HG03571 (cell line): ENCODE measurements around the gene LIN28B.
"Not testable (repeated sequence)": the region's sequence is repeated elsewhere in the genome, so short reads cannot be mapped to it uniquely, and the experiment has no call there.

Experiments
- ATAC-seq: cut with Tn5 transposase; IDR thresholded peaks from one replicate; pipeline ENCODE4 v1.9.1; 2021; ENCODE audit not compliant: unreplicated experiment

LIN28B gene

GRCh38 chr6:105005451-105005850, 48.5 kb downstream of the LIN28B start:
- ATAC-seq: no peak

GRCh38 chr6:105013459-105013858, 56.6 kb downstream of the LIN28B start:
- not testable (repeated sequence) for ATAC-seq

GRCh38 chr6:105014448-105014847, 57.5 kb downstream of the LIN28B start:
- ATAC-seq: no peak

GRCh38 chr6:105014954-105015353, 58.0 kb downstream of the LIN28B start:
- no peak for ATAC-seq

- ATAC-seq: no peak
These were observed 58.6 kb downstream of the LIN28B start for GRCh38 chr6:105015482-105015881.

GRCh38 chr6:105019285-105019684, 62.4 kb downstream of the LIN28B start:
- no peak for ATAC-seq

- no peak for ATAC-seq
These were observed 64.5 kb downstream of the LIN28B start for GRCh38 chr6:105021399-105021798.

GRCh38 chr6:105022416-105022815, 65.5 kb downstream of the LIN28B start:
- ATAC-seq: no peak

GRCh38 chr6:105024803-105025202, 67.9 kb downstream of the LIN28B start:
- ATAC-seq: no peak

- ATAC-seq: no peak
These were observed 72.0 kb downstream of the LIN28B start for GRCh38 chr6:105028898-105029297.

GRCh38 chr6:105029581-105029980, 72.7 kb downstream of the LIN28B start:
- no peak for ATAC-seq

- ATAC-seq: no peak
These were observed 77.6 kb downstream of the LIN28B start for GRCh38 chr6:105034470-105034869.

- ATAC-seq: no peak
These were observed 78.4 kb downstream of the LIN28B start for GRCh38 chr6:105035299-105035698.

- ATAC-seq: no peak
These were observed 79.4 kb downstream of the LIN28B start for GRCh38 chr6:105036351-105036750.

GRCh38 chr6:105038259-105038658, 81.4 kb downstream of the LIN28B start:
- ATAC-seq: no peak

- no peak for ATAC-seq
These were observed 85.0 kb downstream of the LIN28B start for GRCh38 chr6:105041880-105042279.

GRCh38 chr6:105042648-105043047, 85.7 kb downstream of the LIN28B start:
- ATAC-seq: no peak

GRCh38 chr6:105043979-105044378, 87.1 kb downstream of the LIN28B start:
- no peak for ATAC-seq

GRCh38 chr6:105045526-105045925, 88.6 kb downstream of the LIN28B start:
- ATAC-seq: no peak

GRCh38 chr6:105051941-105052471, 95.1 kb downstream of the LIN28B start:
- ATAC-seq: no peak

GRCh38 chr6:105056646-105057045, 99.7 kb downstream of the LIN28B start:
- ATAC-seq: no peak

GRCh38 chr6:105057160-105057559, 100.3 kb downstream of the LIN28B start:
- no peak for ATAC-seq

- ATAC-seq: no peak
These were observed 101.4 kb downstream of the LIN28B start for GRCh38 chr6:105058316-105058715.

- ATAC-seq: no peak
These were observed 101.9 kb downstream of the LIN28B start for GRCh38 chr6:105058846-105059245.
